GM19324 (cell line): ENCODE results near the gene PLOD3.

ENCODE experiments used
- ATAC-seq: cut with Tn5 transposase; IDR thresholded peaks from one replicate; pipeline ENCODE4 v1.9.1; 2021; ENCODE audit warnings: mild to moderate bottlenecking, moderate library complexity; ENCODE audit not compliant: unreplicated experiment, low FRiP score

Gene PLOD3

GRCh38 chr7:101186194-101186593, 31.2 kb downstream of the PLOD3 start:
- ATAC-seq = no peak

GRCh38 chr7:101185258-101185839, 32.0 kb downstream of the PLOD3 start:
- no peak for ATAC-seq

GRCh38 chr7:101180130-101180755, 37.1 kb downstream of the PLOD3 start, which contains the start of gene NAT16:
Gene NAT16, minus strand, starts transcription at chr7:101180293. Its CDS starts 5,486 bp downstream, at chr7:101174807.
- ATAC-seq = no peak

DNA sequence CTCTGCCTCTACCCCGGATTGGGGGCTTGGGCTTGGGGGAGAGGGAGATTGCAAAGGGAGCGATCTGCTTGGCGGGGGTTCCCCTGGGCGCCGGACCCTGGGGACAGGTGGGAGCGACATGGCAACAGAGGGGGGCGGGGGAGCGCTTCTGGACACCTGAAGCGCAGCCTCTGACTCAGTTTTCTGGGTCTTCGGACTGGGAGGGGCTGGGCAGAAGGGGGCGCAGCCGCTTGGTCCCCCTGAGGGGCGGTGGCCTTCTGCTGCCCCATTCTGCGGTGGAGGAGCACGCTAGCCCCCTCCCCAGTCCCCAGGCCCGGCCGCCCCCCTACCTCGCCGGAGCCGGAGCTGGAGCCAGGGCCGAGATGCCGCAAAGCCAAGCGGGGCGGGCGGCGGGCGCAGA, 37.7 kb downstream of the PLOD3 start:
- no peak for ATAC-seq

DNA sequence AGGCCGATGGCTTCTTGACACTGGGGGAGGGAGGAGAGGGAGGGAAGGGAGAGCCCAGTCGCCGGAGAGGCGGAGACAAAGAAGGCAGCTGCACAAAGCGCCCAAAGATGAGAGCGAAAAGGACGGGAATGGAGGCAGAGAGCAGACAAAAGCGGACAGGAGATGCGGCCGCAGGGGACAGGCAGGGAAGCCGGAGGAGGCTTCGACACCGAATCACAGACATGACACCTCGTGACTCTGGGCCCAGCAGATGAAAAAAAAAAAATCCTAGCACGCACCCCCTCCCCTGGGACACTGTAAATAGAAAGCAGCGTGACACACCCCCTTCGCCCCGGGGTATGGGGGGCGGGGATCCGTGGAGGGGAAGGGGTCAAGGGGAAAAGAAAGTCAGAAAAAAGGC, 38.3 kb downstream of the PLOD3 start:
- ATAC-seq = no peak

DNA sequence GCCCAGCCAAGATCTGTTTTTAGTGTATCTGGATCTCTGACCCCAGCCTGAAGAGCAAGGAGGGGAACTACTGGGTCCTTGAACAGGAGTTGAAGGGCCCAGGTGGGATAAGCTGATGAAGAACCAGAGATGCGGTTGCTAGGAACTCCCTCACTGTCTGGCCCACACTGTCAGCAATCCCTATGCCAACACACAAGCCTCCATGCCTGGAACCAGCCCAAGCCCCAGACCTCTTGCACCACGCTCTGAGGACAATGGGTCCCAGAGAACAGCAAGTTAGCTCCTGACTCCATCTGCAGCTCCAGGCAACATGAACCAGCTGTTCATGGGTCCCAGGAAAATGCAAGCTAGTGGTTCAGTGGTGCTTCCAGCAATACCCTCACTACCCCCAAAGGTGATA, 39.7 kb downstream of the PLOD3 start:
- ATAC-seq = no peak

DNA sequence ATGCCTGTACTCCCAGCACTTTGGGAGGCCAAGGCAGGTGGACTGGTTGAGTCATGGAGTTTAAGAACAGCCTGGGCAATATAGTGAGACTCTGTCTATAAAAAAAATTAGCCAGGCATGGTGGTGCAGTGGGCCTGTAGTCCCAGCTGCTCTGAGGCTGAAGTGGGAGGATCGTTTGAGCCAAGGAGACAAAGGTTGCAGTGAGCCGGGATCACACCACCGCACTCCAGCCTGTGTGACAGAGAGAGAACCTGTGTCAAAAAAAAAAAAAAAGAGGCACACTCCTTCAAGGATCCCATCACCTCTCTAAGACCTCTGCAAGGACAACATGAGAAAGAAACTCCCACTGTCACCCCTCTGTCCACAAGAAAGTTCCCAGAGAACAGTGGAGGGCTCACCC, 41.7 kb downstream of the PLOD3 start:
- ATAC-seq = no peak

GRCh38 chr7:101174322-101174854, 43.0 kb downstream of the PLOD3 start:
- no peak for ATAC-seq

- no peak for ATAC-seq
Measured at GRCh38 chr7:101173752-101174244, 43.6 kb downstream of the PLOD3 start.

GRCh38 chr7:101172854-101173751, 44.3 kb downstream of the PLOD3 start:
- no peak for ATAC-seq

DNA sequence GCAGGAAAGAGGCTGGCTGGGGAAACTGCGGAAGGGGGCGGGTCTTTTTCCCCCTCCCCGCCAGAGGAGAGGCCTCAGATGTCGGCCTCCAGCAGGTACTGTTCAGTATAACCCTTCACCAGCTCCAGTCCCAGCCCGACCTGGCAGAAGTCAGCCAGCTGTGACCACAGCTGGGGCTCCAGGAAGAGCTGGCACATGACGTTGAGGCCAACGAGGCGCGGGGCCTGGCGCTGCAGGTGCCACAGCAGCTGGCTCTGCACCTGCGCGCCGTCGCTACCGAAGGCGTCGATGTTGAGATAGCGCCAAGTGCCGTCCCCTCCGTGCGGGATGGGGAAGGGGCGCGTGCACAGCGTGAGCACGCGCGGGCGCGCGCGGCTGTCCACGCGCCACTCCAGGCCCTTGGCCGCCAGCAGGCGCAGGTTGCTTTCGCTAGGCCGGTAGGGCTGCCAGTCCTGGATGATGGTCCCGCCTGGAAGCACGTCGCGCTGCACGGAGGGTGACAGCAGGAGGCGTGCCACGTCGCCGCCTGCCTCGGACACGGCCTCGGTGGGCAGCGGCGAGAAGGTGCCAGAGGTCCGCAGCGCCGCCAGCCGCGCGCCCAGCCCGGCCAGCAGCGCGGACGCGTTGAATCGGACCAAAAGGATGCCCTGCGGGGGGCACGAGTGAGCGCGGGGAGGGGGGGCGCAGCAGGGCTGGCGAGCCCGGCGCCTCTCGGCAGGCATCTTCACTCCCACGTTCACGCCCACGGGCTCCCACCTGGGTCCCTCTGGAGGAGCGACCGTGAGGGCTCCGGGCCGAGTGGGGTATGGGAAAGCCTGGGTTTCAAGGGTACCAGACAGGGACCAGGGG, 45.2 kb downstream of the PLOD3 start:
- no peak for ATAC-seq

DNA sequence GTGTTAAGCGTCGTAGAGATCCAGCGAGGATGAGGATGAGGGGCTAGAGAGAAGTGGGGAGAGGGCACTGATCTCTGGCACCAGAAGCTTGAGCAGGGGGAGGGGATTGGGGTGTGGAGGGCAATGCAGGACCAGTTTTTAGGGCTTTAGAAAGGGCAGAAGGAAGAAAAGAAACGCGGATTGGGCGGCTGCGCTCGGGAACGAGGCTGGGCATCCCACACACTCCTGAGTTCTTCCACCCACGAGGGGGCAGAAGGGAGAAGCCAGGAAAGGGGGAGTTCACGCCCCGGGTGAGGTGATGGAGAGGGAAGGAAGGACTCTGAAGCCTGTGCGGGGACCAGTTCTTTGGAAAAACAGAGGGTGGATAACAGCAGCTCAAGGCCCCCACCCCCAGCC, 45.9 kb downstream of the PLOD3 start:
- ATAC-seq = no peak

GRCh38 chr7:101170617-101171441, 46.6 kb downstream of the PLOD3 start:
- ATAC-seq = no peak

DNA sequence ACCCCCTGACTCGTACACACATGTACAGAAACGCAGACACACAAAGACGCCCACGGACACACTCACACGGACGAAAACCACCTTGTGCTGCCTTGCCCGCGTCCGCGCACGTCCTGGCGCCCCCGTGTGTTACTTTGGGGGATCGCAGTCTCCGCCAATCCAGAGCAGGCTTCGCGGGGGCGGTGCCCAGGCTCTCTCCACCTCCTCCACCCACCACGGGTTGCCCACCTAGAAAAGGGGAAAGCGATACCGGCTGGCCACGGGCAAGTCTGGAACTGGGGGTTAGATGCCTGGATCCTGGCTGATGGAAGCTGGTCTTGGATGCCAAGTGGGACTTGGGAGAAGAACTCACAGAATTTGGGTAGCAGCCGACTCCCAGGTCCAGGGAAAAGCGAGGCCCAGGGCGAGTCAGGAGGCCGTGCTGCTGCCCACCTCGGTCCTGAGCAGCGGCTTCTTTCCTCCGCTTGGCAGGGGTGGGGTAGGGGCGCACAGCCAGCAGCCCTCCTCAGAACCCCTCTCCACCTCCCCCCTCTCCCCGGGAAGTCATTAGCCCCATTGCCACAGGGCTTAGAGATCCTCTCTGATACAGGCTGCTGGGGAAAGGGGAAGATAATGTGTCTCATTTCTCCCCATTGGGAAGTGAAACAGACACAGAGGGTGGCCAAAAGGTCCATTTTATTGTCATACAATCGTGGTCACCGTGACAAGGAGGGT, 47.4 kb downstream of the PLOD3 start:
- no peak for ATAC-seq

DNA sequence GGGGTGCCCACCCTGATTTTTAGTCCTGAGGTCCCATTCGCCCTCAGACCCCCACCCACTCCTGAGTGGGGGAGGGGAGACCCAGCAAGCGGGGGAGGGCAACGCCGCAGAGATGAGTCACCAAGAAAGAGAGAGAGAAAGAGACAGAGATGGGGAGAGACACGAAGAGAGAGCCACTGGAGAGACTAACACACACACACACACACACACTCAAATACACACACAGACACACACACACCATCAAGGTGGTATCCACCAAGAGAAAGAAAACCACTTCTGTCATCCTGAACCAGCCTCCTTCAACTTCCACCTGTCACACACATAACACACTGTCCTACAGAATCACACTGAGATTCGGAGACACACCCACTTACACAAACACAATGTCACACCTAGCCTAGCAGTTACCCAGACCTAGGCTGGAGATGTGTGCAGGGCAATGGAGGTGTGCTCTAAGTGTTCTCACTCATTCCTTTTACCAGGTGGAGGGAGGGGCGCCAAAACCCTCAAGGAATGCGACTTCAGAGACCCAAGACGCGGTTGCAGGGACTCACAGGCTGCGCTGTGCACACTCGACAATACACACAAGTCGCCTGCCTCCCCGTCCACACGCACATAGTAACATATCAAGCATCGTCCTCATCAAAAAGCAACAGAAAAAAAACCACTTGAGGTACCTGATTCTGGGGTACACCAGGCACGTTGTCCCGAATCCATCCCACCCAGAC, 48.1 kb downstream of the PLOD3 start:
- ATAC-seq = no peak

- ATAC-seq = no peak
Measured at GRCh38 chr7:101168412-101169049, 48.9 kb downstream of the PLOD3 start.

DNA sequence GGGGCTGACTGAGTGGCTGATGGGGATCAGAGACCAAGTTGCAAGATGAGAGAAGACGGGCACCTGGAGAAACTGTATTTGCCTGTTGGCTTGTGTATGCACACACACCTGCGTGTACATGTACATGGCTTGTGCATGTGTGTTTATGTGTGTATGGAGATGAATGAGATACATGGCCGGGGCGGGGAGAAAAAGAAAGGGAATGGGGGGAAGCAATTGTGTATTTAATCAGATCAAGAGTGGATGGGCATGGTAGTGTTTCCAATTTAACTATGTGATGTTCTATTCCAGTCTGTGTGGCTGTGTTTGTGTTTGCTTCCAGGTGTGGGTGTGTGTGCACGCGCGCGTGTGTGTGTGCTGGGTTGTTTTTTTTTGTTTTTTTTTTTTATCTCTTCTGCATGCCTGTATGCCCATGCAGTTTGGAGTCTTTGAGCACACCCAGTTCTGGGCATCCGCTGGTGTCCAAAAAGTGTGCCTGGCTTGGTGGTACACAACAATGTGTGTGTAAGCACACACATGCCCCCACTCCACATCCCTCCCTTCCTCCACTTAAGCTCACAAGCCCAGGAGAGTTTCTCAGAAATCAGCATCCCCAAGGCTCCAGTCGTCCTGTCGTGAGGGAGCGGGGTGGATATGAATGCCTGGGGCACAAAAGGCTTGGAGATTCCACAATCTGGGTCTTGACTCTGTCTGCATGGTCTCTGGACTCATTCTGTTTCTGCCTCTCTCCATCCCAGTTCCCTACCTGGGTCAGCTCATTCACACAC, 49.6 kb downstream of the PLOD3 start:
- ATAC-seq = no peak
